Neural cell (in vitro differentiated cells): ENCODE data around the gene NEURL4. TPM values are rescaled to one million over a fixed set of nuclear protein-coding genes. Genes with fewer than 3 reads are reported as not detected.

Source experiments
- H2AFZ ChIP-seq: fragments of 200-600, 300-800 bp; sonication (generic), shearing (Covaris generic); 2 replicates; pipeline ENCODE4 v1.6.0; 2014; ENCODE audit warnings: low read depth, mild to moderate bottlenecking, antibody characterized with exemption, low read length, moderate library complexity
- H3F3A ChIP-seq: fragments of 200-600 bp; shearing (Covaris generic); 2 replicates; pipeline ENCODE4 v1.6.1; 2016; ENCODE audit warnings: mild to moderate bottlenecking, moderate library complexity, mixed read lengths, antibody characterized with exemption, low read length; ENCODE audit not compliant: insufficient read depth, poor library complexity, severe bottlenecking
- H3K27ac ChIP-seq: fragments of 200-600, 300-800 bp; sonication (generic), shearing (Covaris generic); 2 replicates; pipeline ENCODE4 v1.5.1; 2014; ENCODE audit warnings: mild to moderate bottlenecking, low read length, moderate library complexity
- H3K27me3 ChIP-seq: fragments of 300-800, 200-600 bp; sonication (generic), shearing (Covaris generic); 2 replicates; pipeline ENCODE4 v1.6.0; 2014; ENCODE audit warnings: mild to moderate bottlenecking, low read depth, low read length, moderate library complexity; ENCODE audit not compliant: insufficient read depth
- H3K36me3 ChIP-seq: fragments of 300-800, 200-600 bp; sonication (generic), shearing (Covaris generic); 2 replicates; pipeline ENCODE4 v1.5.1; 2014; ENCODE audit warnings: mild to moderate bottlenecking, antibody characterized with exemption, low read length, moderate library complexity; ENCODE audit not compliant: insufficient read depth
- H3K4me2 ChIP-seq: fragments of 300-800, 200-600 bp; sonication (generic), shearing (Covaris generic); 2 replicates; pipeline ENCODE4 v1.6.0; 2014; ENCODE audit warnings: mild to moderate bottlenecking, low read length
- H3K4me3 ChIP-seq: fragments of 300-800, 200-600 bp; sonication (generic), shearing (Covaris generic); 2 replicates; pipeline ENCODE4 v1.5.1; 2014; ENCODE audit warnings: mild to moderate bottlenecking, low read length, moderate library complexity
- H3K79me2 ChIP-seq: fragments of 200-600 bp; shearing (Covaris generic); replicated peaks from 2 replicates; pipeline ENCODE4 v1.6.0; 2014; ENCODE audit warnings: mild to moderate bottlenecking, low read length, moderate library complexity; ENCODE audit not compliant: insufficient read depth
- H3K9ac ChIP-seq: fragments of 300-800, 200-600 bp; sonication (generic), shearing (Covaris generic); 2 replicates; pipeline ENCODE4 v1.6.1; 2016; ENCODE audit warnings: mild to moderate bottlenecking, low read length, mixed read lengths
- H3K9me2 ChIP-seq: fragments of 200-600 bp; shearing (Covaris generic); 2 replicates; pipeline ENCODE4 v1.6.1; 2016; ENCODE audit warnings: mild to moderate bottlenecking, low read length, mixed read lengths; ENCODE audit not compliant: insufficient read depth
- H3K9me3 ChIP-seq: fragments of 200-600, 300-800 bp; sonication (generic), shearing (Covaris generic); 2 replicates; pipeline ENCODE4 v1.6.1; 2016; ENCODE audit warnings: mild to moderate bottlenecking, mixed run types, low read length, moderate library complexity, mixed read lengths
- H4K20me1 ChIP-seq: fragments of 200-600 bp; shearing (Covaris generic); 2 replicates; pipeline ENCODE4 v1.6.1; 2016; ENCODE audit warnings: mild to moderate bottlenecking, mixed run types; ENCODE audit not compliant: insufficient read depth
- CTCF ChIP-seq: fragments of 450-650 bp; IDR thresholded peaks from 2 replicates; pipeline ENCODE4 v1.5.1; 2014; ENCODE audit warnings: antibody characterized with exemption, mild to moderate bottlenecking, moderate library complexity; ENCODE audit not compliant: poor library complexity, severe bottlenecking
- EP300 ChIP-seq: fragments of 450-650 bp; conservative IDR thresholded peaks from 2 replicates; pipeline ENCODE4 v1.6.1; 2014; ENCODE audit warnings: antibody characterized with exemption, mild to moderate bottlenecking, moderate library complexity; ENCODE audit not compliant: poor library complexity, severe bottlenecking
- EZH2 ChIP-seq: fragments of 200-600, 300-800 bp; shearing (Covaris generic), sonication (generic); IDR thresholded peaks from 2 replicates; pipeline ENCODE4 v1.6.1; 2014; ENCODE audit warnings: antibody characterized with exemption, low read length, borderline replicate concordance, mild to moderate bottlenecking; ENCODE audit not compliant: insufficient read depth, poor library complexity, severe bottlenecking
- MXI1 ChIP-seq: fragments of 450-650 bp; conservative IDR thresholded peaks from 2 replicates; pipeline ENCODE4 v1.6.1; 2014; ENCODE audit warnings: antibody characterized with exemption, mild to moderate bottlenecking; ENCODE audit not compliant: poor library complexity, severe bottlenecking
- POLR2AphosphoS5 ChIP-seq: IDR thresholded peaks from 2 replicates; pipeline ENCODE4 v1.6.1; 2012
- RAD21 ChIP-seq: fragments of 450-650 bp; conservative IDR thresholded peaks from 2 replicates; pipeline ENCODE4 v1.6.1; 2014; ENCODE audit warnings: antibody characterized with exemption, mild to moderate bottlenecking, moderate library complexity
- REST ChIP-seq: IDR thresholded peaks from 2 replicates; pipeline ENCODE4 v1.6.1; 2012; ENCODE audit warnings: borderline replicate concordance
- SMC3 ChIP-seq: fragments of 450-650 bp; conservative IDR thresholded peaks from 2 replicates; pipeline ENCODE4 v1.6.1; 2014; ENCODE audit warnings: antibody characterized with exemption, mild to moderate bottlenecking, moderate library complexity; ENCODE audit not compliant: poor library complexity
- TAF1 ChIP-seq: IDR thresholded peaks from 2 replicates; pipeline ENCODE4 v1.6.1; 2012; ENCODE audit warnings: low read depth
- polyA plus RNA-seq: library from polyadenylated mRNA; depleted of rRNA; stranded (reverse); fragments of >200 nt; gene quantifications from 2 replicates; pipeline ENCODE4 v1.2.3, GENCODE V29; 2014

The NEURL4 gene
- polyA plus RNA-seq, 1 donor from 2014 or later = 58.4 TPM

- Histone ChIP-seq H3K36me3 (no peaks in the 10 kb centered on the region), H3K79me2 (no peaks in the 10 kb centered on the region), H3F3A (no peaks in the 10 kb centered on the region), H3K27me3 (peaks cover 28% of the 10 kb centered on the region), H3K9ac (no peak overlapping the region), H3K27ac (no peak overlapping the region), H3K9me3 (no peaks in the 10 kb centered on the region), H3K4me2 (no peak overlapping the region), H3K9me2 (no peaks in the 10 kb centered on the region), H2AFZ (no peak overlapping the region), H3K4me3 (no peak overlapping the region), H4K20me1 (no peaks in the 10 kb centered on the region)
- no peak for TF ChIP-seq RAD21
- no peak for TF ChIP-seq CTCF
- TF ChIP-seq REST = no peak
- no peak for TF ChIP-seq POLR2AphosphoS5
- TF ChIP-seq MXI1 = no peak
- no peak for TF ChIP-seq SMC3
- no peak for TF ChIP-seq TAF1
- TF ChIP-seq EP300 = no peak
- TF ChIP-seq EZH2 = no peak
Observed at GRCh38 chr17:7289256-7290032, 39.7 kb downstream of the NEURL4 start.

- no peak overlapping the region for H2AFZ ChIP-seq
- H3K27me3 ChIP-seq = peaks cover 30% of the 10 kb centered on the region
- H3K4me2 ChIP-seq = no peak overlapping the region
- TF ChIP-seq CTCF (no peak), EP300 (no peak), MXI1 (no peak), EZH2 (no peak), POLR2AphosphoS5 (no peak), REST (no peak), RAD21 (no peak), TAF1 (no peak), SMC3 (no peak)
- no peaks in the 10 kb centered on the region for H3K79me2 ChIP-seq
- H3K36me3 ChIP-seq = no peaks in the 10 kb centered on the region
- no peaks in the 10 kb centered on the region for H3F3A ChIP-seq
- H3K4me3 ChIP-seq = no peak overlapping the region
- H3K9ac ChIP-seq = no peak overlapping the region
- no peak overlapping the region for H3K27ac ChIP-seq
- H3K9me2 ChIP-seq = no peaks in the 10 kb centered on the region
- no peaks in the 10 kb centered on the region for H4K20me1 ChIP-seq
- no peaks in the 10 kb centered on the region for H3K9me3 ChIP-seq
Observed at GRCh38 chr17:7285679-7286078, 43.5 kb downstream of the NEURL4 start.
